ENCODE data around the gene ANKFN1.

Gene ANKFN1

DNA sequence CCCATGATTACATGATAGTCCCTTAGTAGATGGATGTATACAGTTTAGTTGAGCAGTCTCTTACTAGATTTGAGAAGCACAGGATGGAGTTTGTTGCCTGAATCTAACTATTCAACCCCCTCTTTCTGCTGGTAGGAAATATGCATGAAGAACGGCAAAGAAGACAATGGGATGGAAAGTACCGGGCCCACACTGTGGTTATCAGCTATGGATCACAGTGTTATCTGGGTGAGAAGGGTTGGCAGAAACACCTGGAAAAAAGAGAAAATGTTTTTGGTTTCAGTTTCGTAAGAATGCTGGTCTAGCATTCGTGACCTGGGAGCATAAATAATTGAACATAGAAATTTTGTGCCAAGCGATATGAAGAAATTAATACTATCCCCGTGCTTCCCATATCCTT, 53.1 kb downstream of the ANKFN1 start:
- Histone ChIP-seq H3K4me2 (ENCODE audit: low read length) (no peak overlapping the region), H3K36me3 (ENCODE audit: control insufficient read depth in 1 of 2, insufficient read depth in 2 of 2, low read length in 2 of 2) (no peaks in the 10 kb centered on the region), H2BK5ac (ENCODE audit: low read depth, low read length, poor library complexity) (no peak overlapping the region)

DNA sequence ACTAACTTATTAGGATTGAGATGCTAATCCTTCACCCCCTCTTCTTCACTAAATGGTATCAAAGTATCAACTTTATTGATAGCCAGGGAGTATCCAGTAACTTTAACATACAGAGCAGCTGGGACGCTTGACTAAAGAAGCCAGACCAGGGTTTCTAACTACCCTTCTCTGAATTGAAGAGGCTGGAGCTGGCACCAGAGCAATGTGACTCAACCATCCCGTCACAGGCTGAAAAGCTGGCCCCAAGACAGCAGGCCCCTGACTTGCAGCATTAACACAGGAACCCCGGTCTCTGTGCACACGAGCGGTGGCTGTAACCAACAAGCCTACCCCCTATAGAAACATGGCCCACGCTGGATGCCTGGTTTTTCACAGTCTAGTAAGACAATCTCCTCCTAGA, 59.8 kb downstream of the ANKFN1 start:
- Histone ChIP-seq H2BK12ac (ENCODE audit: low read length) (no peak overlapping the region), H3K27ac (ENCODE audit: low read depth, low read length) (no peak overlapping the region), H3K18ac (ENCODE audit: low read length) (no peak overlapping the region), H3K4ac (ENCODE audit: low read depth, low read length) (no peak overlapping the region), H3K9ac (ENCODE audit: low read length) (no peak overlapping the region), H4K91ac (ENCODE audit: low read depth, low read length) (no peak overlapping the region), H3K36me3 (ENCODE audit: control insufficient read depth in 1 of 2, insufficient read depth in 2 of 2, low read length in 2 of 2) (no peaks in the 10 kb centered on the region), H3K27me3 (ENCODE audit: insufficient read depth, low read length) (no peaks in the 10 kb centered on the region), H3K23ac (ENCODE audit: low read length) (no peak overlapping the region), H3K79me2 (ENCODE audit: control insufficient read depth, insufficient read depth, low read length, poor library complexity) (no peaks in the 10 kb centered on the region), H3K4me3 (ENCODE audit: low read depth, low read length) (no peak overlapping the region), H3K4me2 (ENCODE audit: low read length) (no peak overlapping the region), H2AK5ac (ENCODE audit: low read length) (no peak overlapping the region), H3K9me3 (ENCODE audit: insufficient read depth, low read depth, low read length) (no peaks in the 10 kb centered on the region), H3K4me1 (ENCODE audit: control insufficient read depth in 1 of 2, insufficient read depth in 2 of 2, low read length in 2 of 2) (no peaks in the 10 kb centered on the region), H4K8ac (ENCODE audit: low read depth, low read length) (no peak overlapping the region), H4K12ac (ENCODE audit: low read depth, low read length) (no peak overlapping the region), H2AFZ (ENCODE audit: insufficient read depth, low read length, poor library complexity) (no peak overlapping the region), H2BK120ac (ENCODE audit: insufficient read depth, low read length, poor library complexity) (no peak overlapping the region), H3K14ac (ENCODE audit: low read length) (no peak overlapping the region), H3K79me1 (ENCODE audit: low read length) (no peaks in the 10 kb centered on the region), H2BK5ac (ENCODE audit: low read depth, low read length, poor library complexity) (no peak overlapping the region)
- DNase-seq, result no peak
- WGBS (ENCODE audit: extremely low coverage, insufficient coverage, insufficient read length), result no CpG with 5 or more reads among the region's 6 CpGs

More for the DNA sequence above, 53.1 kb downstream of the ANKFN1 start:
- Histone ChIP-seq H3K27me3 (ENCODE audit: insufficient read depth, low read length) (no peaks in the 10 kb centered on the region), H3K4me1 (ENCODE audit: control insufficient read depth in 1 of 2, insufficient read depth in 2 of 2, low read length in 2 of 2) (no peaks in the 10 kb centered on the region), H3K4ac (ENCODE audit: low read depth, low read length) (no peak overlapping the region), H3K18ac (ENCODE audit: low read length) (no peak overlapping the region), H3K79me2 (ENCODE audit: control insufficient read depth, insufficient read depth, low read length, poor library complexity) (no peaks in the 10 kb centered on the region), H3K4me3 (ENCODE audit: low read depth, low read length) (no peak overlapping the region), H2BK120ac (ENCODE audit: insufficient read depth, low read length, poor library complexity) (no peak overlapping the region), H3K9ac (ENCODE audit: low read length) (no peak overlapping the region), H3K27ac (ENCODE audit: low read depth, low read length) (no peak overlapping the region), H3K9me3 (ENCODE audit: insufficient read depth, low read depth, low read length) (no peaks in the 10 kb centered on the region), H2AK5ac (ENCODE audit: low read length) (no peak overlapping the region), H2BK12ac (ENCODE audit: low read length) (no peak overlapping the region), H4K12ac (ENCODE audit: low read depth, low read length) (no peak overlapping the region), H4K91ac (ENCODE audit: low read depth, low read length) (no peak overlapping the region), H4K8ac (ENCODE audit: low read depth, low read length) (no peak overlapping the region), H2AFZ (ENCODE audit: insufficient read depth, low read length, poor library complexity) (no peak overlapping the region), H3K79me1 (ENCODE audit: low read length) (no peaks in the 10 kb centered on the region), H3K23ac (ENCODE audit: low read length) (no peak overlapping the region), H3K14ac (ENCODE audit: low read length) (no peak overlapping the region)
- WGBS (ENCODE audit: extremely low coverage, insufficient coverage, insufficient read length), result no CpG with 5 or more reads among the region's 6 CpGs
- DNase-seq, result peak; percentile 8 to 74

DNA sequence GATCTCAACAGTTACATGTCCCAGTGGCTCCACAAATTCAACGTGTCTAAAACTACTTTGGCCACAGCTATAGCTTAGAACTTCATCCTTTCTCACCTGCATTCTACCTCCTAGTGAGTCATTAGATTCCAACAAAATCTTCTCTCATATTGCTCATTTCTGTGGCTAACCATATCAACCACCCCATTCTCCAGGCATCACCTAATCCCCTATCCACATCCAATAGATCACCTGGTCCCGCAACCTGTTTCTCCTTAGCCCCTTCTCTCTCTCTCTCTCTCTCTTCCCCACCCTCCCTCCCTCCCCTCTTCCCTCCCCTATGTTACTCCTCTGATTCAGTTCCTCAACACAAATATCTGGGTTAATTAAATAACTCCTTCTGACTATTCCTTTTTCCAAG, 64.6 kb downstream of the ANKFN1 start:
- no peak overlapping the region for H3K27ac ChIP-seq (ENCODE audit: low read depth, low read length)
- H3K14ac ChIP-seq (ENCODE audit: low read length), result no peak overlapping the region
- H2BK5ac ChIP-seq (ENCODE audit: low read depth, low read length, poor library complexity), result no peak overlapping the region
- no peaks in the 10 kb centered on the region for H3K36me3 ChIP-seq (ENCODE audit: control insufficient read depth in 1 of 2, insufficient read depth in 2 of 2, low read length in 2 of 2)
- peak in 1 of 2 donors; percentile 3 for DNase-seq
- no peak overlapping the region for H3K18ac ChIP-seq (ENCODE audit: low read length)
- H3K23ac ChIP-seq (ENCODE audit: low read length), result no peak overlapping the region
- H3K79me1 ChIP-seq (ENCODE audit: low read length), result no peaks in the 10 kb centered on the region
- no peaks in the 10 kb centered on the region for H3K4me1 ChIP-seq (ENCODE audit: control insufficient read depth in 1 of 2, insufficient read depth in 2 of 2, low read length in 2 of 2)
- no peak overlapping the region for H3K4ac ChIP-seq (ENCODE audit: low read depth, low read length)
- H3K79me2 ChIP-seq (ENCODE audit: control insufficient read depth, insufficient read depth, low read length, poor library complexity), result no peaks in the 10 kb centered on the region
- H3K4me2 ChIP-seq (ENCODE audit: low read length), result no peak overlapping the region
- H2AK5ac ChIP-seq (ENCODE audit: low read length), result no peak overlapping the region
- no CpG with 5 or more reads among the region's 2 CpGs for WGBS (ENCODE audit: extremely low coverage, insufficient coverage, insufficient read length)
- H3K9me3 ChIP-seq (ENCODE audit: insufficient read depth, low read depth, low read length), result no peaks in the 10 kb centered on the region
- no peak overlapping the region for H4K91ac ChIP-seq (ENCODE audit: low read depth, low read length)
- H3K27me3 ChIP-seq (ENCODE audit: insufficient read depth, low read length), result no peaks in the 10 kb centered on the region
- no peak overlapping the region for H3K4me3 ChIP-seq (ENCODE audit: low read depth, low read length)
- H2BK120ac ChIP-seq (ENCODE audit: insufficient read depth, low read length, poor library complexity), result no peak overlapping the region
- H4K12ac ChIP-seq (ENCODE audit: low read depth, low read length), result no peak overlapping the region
- no peak overlapping the region for H2AFZ ChIP-seq (ENCODE audit: insufficient read depth, low read length, poor library complexity)
- no peak overlapping the region for H4K8ac ChIP-seq (ENCODE audit: low read depth, low read length)
- no peak overlapping the region for H3K9ac ChIP-seq (ENCODE audit: low read length)
- no peak overlapping the region for H2BK12ac ChIP-seq (ENCODE audit: low read length)

- no peak overlapping the region for H2AFZ ChIP-seq (ENCODE audit: insufficient read depth, low read length, poor library complexity)
- H3K9ac ChIP-seq (ENCODE audit: low read length), result no peak overlapping the region
- H2AK5ac ChIP-seq (ENCODE audit: low read length), result no peak overlapping the region
- no peak for DNase-seq
- H3K27ac ChIP-seq (ENCODE audit: low read depth, low read length), result no peak overlapping the region
- H3K27me3 ChIP-seq (ENCODE audit: insufficient read depth, low read length), result no peaks in the 10 kb centered on the region
- H3K4me2 ChIP-seq (ENCODE audit: low read length), result no peak overlapping the region
- H3K23ac ChIP-seq (ENCODE audit: low read length), result no peak overlapping the region
- H3K79me2 ChIP-seq (ENCODE audit: control insufficient read depth, insufficient read depth, low read length, poor library complexity), result no peaks in the 10 kb centered on the region
- no peaks in the 10 kb centered on the region for H3K79me1 ChIP-seq (ENCODE audit: low read length)
- H4K91ac ChIP-seq (ENCODE audit: low read depth, low read length), result no peak overlapping the region
- no peak overlapping the region for H2BK12ac ChIP-seq (ENCODE audit: low read length)
- WGBS (ENCODE audit: extremely low coverage, insufficient coverage, insufficient read length), result no CpG with 5 or more reads among the region's 1 CpG
- no peak overlapping the region for H3K4me3 ChIP-seq (ENCODE audit: low read depth, low read length)
- H4K8ac ChIP-seq (ENCODE audit: low read depth, low read length), result no peak overlapping the region
- no peak overlapping the region for H2BK5ac ChIP-seq (ENCODE audit: low read depth, low read length, poor library complexity)
- H3K14ac ChIP-seq (ENCODE audit: low read length), result no peak overlapping the region
- no peak overlapping the region for H2BK120ac ChIP-seq (ENCODE audit: insufficient read depth, low read length, poor library complexity)
- no peak overlapping the region for H3K4ac ChIP-seq (ENCODE audit: low read depth, low read length)
- no peaks in the 10 kb centered on the region for H3K36me3 ChIP-seq (ENCODE audit: control insufficient read depth in 1 of 2, insufficient read depth in 2 of 2, low read length in 2 of 2)
- no peak overlapping the region for H3K18ac ChIP-seq (ENCODE audit: low read length)
- no peak overlapping the region for H4K12ac ChIP-seq (ENCODE audit: low read depth, low read length)
- no peaks in the 10 kb centered on the region for H3K9me3 ChIP-seq (ENCODE audit: insufficient read depth, low read depth, low read length)
- no peaks in the 10 kb centered on the region for H3K4me1 ChIP-seq (ENCODE audit: control insufficient read depth in 1 of 2, insufficient read depth in 2 of 2, low read length in 2 of 2)
These were observed 69.0 kb downstream of the ANKFN1 start for GRCh38 chr17:56222255-56222654.

Data from trophoblast cell (in vitro differentiated cells and primary cell).